NCI-H82 treated with DMSO at 0.1 percent for 48 hours (cell line): ENCODE measurements around the gene SV2C.
"Not testable (repeated sequence)": the region's sequence is repeated elsewhere in the genome, so short reads cannot be mapped to it uniquely, and the experiment has no call there.

Source experiments
- DNase-seq: peaks from one replicate; lab custom pipeline; 2025; ENCODE audit not compliant: unreplicated experiment; lab: John Stamatoyannopoulos, UW

SV2C gene

DNA sequence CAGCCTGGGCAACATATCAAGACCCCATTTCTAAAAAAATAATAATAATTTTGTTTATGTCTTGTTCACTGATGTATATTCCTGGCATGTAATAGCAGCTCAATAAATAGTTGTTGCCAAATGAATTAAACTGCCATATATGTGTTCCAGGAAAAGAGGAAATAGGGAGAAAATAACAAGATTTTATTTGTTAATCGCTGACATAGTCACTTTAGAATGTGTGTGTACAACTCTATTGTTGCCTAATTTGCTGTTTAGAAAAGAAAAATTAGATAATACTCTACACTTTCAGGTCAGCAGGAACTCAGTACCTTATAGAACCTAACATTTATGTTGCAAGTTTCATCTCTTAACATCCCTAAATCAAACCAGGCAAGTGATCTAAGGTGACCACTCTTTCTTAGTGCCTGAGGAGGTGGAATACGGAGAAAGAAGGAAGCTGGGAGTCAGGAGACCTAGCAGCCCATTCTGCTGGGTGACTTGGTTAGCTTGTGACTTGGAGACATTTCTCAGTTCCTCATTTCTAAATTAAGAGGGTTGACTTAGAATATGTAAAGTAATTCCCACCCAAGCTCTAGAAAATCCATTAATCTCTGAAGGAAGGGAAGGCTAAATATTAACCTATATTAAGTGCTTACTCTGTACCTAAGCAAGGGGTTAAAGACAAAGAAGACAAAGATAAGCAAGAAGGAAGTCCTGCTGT is 209.6 kb downstream of the SV2C start:
- no peak for DNase-seq

DNA sequence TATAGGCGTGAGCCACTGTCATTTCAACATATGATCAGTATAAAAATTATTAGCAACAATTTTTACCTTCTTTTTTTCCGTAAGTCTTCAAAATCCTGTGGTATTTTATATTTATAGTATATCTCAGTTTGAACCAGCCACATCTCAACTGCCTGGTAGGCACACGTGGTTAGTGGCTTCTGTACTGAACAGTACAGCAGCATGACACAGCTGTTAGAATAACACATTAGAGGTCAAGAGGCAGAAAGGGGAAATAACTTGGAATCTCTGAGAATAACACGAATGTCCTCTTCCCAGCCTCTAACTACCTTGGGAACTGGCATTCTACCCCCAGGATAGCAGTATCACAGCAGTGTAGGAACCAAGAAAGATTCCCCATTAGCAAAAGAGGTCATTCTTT is 211.4 kb downstream of the SV2C start:
- DNase-seq, result no peak

DNA sequence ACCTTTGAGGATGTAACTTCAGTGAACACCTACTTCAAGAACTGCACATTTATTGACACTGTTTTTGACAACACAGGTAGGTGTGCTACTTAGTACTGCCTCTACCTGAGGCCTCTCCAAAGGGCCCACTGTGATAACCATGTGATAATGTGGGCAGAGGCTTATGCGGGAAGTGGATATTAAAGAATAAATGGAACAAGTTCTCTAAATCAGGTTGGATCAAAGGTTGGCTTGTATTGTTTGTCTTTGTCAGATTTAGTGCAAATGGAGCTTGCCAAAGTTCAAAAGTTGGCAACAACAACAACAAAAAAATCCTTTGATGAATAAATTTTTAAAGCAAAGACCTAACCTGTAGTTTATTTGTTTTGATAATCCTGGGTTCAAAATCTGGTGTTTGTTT is 215.7 kb downstream of the SV2C start:
- DNase-seq, result no peak

DNA sequence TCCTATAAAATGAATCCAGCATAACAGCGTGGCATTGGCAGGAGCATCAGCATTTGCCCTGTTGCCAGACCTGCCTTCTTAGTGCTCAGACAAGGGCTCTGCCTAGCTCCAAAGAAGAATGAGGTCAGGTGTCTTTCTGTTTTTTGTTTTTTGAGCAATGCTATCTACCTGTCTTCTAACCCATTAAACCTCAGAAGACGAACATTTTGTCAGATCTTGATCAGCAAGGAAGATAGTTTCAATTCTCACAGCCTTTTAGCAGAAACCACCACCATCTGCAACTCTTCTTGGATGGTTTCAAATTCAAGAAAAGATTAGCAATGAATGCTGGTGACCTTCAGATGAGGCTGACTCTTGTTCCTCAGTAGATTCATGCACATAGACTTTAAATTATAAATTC is 216.4 kb downstream of the SV2C start:
- no peak for DNase-seq

DNA sequence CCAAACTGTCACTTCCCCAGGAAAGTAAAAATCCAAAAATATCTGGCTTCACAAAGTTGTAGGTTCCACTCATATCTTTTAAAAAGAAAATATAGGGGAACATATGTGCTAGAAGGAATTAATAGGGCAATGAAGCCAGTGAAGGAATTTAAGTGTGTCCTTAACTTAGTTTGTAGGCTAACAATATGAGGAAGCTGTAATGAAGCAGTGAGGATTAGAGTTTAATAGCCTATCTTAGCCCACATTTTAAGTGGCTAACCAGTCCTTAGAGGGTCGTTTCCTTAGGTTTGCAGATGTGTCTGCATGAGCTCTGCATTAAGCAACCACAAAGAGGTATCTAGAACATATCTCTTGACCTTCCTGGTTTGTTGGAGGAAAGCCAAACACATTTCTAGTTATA is 218.7 kb downstream of the SV2C start:
- not testable (repeated sequence) for DNase-seq

DNA sequence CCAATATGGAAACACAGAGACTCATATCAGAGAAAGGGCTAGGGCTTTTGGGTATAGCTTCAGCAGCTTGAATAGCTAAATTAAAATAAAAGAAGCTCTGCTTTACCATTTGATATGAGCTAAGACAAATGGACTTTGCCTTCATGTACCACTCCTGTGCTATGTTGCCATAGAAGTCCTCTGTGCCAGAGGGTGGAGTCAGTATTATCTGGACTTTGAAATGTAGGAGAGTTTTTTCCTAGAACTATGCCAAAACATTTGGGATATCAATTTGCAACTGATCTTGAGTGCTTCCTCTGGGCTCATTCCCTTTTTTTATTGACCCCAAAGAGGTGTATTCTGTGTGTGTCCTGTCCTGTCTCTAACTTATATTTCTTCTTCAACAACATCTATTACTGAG is 219.5 kb downstream of the SV2C start:
- not testable (repeated sequence) for DNase-seq

DNA sequence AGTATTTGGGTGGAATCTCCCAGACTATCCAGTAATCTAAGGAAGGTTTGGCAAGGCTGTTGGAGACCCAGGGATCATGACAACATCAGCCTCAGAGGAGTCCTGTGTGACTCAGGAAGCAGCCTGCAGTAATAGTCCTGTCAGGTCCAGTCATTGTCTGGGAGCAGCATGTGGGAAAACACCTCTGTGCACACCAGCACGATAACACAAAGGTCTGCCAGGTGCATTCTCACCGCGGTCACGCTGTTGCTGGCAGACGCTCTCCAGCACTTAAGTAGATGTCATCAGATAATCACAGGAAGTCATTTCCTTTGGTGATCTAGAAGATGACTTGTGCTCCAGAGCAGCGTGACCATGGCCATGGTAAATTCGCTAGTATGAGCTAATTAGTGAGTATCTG is 220.7 kb downstream of the SV2C start:
- DNase-seq, result no peak

DNA sequence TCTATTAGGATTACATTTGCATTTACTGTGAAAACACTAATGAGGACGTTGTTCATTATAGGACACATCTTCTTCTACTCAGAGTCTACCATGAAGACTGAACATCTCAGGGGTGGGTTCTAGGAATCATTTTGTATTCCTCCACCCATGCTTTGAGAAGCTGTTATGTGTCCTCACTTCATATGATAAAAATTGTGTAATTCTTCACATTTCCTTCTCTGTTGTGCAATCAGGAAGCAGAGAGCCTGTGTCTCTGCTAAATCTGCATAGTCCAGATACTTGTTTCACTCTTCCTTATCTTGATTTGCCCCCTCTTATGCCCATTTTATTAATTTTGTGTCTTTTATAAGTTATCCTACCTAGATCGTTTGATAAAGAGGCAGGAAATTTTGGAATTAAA is 222.1 kb downstream of the SV2C start:
- no peak for DNase-seq

DNA sequence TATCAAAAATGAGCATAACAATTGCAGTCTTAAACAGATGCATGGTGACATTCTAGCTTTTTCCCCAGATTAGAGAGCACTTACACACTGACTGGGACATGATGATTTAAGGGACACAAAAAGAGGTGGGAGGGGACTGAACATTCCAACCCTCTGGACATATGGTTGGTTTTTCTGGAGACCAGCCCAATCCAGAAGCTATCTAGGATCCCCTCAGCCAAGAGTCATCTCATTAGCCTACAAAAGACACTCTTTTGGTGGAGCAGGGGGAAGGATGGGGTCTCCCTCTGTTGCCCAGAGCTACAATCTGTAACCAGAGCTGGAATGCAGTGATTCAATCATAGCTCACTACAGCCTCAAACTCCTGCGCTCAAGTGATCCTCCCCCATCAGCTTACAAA is 222.6 kb downstream of the SV2C start:
- no peak for DNase-seq

DNA sequence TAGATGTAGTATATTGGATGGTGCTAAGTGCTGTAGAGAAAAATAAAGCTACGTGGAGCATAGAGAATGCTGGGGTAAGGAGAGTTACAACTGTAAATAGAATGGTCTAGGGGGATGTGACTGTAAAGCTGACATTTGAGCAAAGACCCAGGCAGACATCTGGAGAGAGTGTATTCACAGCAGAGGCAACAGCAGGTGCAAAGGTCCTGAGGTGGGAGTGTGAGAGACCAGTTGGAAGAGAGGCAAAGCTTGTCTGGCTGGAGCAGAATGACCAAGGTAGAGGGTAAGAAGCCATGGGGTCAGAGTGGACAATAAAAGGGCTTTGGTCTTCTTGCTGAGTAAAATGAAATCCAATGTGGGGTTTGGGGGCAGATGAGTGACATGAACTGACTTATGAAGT is 227.0 kb downstream of the SV2C start:
- no peak for DNase-seq

DNA sequence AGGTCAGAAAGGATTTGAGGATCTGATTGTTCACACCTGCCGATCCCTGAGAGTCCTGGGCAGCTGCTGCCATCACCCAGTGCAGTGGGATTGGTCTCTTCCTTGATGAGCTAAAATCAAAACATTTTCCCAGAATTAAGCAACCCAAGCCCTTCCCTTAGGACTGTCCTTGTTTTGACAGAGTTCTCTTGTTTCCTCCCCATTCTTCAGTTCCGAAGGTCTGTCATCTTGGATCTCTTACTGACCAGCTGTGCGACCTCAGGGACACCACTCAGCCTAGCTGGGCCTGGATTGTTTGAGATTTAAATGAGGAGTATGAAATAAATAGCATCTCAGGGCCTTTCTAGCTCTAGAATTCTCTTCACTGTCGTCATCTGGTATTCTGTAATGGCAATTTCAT is 229.6 kb downstream of the SV2C start:
- no peak for DNase-seq

DNA sequence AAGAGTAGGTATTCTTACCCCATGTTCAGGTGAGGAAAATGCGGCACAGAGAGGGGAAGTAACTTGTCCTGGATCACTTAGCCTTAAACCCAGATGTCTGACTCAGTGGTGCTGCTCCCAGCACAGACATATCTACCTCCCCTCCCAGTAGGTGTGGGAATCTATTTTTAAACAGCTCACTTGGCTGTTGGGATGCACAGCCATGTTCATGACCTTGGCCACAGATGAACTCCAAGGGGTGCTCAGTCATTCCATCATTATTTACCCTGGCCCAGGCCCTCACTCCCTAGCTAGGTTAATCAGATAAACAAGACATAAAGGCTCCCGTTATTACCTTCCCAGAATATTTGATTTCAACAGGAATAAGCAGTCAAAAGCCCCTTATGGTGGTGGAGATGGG is 231.5 kb downstream of the SV2C start:
- no peak for DNase-seq

DNA sequence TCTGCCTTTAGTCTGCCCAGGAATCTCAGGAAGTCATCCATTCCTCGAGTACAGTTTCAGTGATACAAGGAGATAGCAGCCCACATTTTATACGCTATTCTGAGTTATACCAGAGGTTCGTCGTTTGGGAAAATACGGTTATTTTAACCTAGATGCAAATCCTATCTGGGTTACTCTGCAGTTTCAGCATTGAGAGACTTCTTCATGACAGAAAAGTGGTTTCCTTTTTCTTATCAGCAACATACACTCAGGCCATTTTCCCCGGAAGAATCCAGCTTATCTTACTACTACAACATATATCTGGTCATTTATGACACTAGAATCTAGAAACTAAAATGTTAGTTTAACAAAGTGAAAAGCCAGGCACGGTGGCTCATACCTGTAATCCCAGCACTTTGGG is 236.5 kb downstream of the SV2C start:
- DNase-seq, result no peak

DNA sequence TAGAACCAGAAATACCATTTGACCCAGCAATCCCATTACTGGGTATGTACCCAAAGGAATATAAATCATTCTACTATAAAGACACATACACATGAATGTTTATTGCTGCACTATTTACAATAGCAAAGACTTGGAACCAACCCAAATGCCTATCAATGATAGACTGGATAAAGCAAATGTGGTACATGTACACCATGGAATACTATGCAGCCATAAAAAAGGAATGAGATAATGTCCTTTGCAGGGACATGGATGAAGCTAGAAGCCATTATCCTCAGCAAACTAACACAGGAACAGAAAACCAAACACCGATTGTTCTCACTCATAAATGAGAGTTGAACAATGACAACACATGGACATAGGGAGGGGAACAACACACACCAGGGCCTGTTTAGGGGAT is 240.3 kb downstream of the SV2C start:
- DNase-seq, result not testable (repeated sequence)

DNA sequence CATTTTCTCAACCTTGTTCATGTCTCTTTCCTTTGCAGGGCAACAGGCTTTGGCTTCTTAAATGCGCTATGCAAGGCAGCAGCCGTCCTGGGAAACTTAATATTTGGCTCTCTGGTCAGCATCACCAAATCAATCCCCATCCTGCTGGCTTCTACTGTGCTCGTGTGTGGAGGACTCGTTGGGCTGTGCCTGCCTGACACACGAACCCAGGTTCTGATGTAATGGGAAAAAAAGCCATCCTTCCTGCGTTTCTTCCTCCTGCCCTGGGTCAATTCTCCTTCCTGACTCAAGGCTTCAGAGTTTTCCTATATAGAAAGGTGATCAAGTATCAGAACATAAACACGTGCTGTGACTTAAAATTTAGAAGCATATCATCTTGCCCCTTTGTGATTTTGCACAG is 242.1 kb downstream of the SV2C start:
- DNase-seq, result no peak

DNA sequence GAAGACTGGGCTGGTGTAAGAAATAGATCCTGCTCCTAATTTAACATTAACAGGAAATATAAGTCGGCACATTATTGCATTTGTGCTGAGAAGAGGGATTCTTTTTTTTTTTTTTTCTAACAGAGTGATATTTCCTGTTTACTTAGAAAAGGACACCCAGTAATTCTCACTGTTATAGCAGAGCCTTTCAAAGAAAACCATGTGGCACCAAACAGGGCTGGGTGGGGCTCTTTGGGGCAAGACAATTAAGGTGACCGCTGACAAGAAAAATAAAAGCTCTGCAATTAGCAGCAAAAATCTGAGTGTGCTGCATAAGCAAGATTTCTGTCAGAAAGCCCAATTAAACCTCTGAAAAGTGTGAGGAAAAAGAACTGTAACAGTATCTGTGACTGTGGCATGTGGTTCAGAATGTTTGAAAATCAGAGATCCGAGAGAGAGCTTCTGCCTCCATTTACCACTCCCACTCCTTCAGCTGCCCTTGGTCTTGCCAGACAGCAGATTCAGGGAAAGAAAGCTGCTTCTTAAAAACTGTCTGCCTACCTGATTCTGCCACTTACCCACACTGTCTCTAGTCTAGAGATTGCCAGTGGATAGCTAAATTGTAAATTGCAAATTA is 242.8 kb downstream of the SV2C start:
- DNase-seq, result no peak

DNA sequence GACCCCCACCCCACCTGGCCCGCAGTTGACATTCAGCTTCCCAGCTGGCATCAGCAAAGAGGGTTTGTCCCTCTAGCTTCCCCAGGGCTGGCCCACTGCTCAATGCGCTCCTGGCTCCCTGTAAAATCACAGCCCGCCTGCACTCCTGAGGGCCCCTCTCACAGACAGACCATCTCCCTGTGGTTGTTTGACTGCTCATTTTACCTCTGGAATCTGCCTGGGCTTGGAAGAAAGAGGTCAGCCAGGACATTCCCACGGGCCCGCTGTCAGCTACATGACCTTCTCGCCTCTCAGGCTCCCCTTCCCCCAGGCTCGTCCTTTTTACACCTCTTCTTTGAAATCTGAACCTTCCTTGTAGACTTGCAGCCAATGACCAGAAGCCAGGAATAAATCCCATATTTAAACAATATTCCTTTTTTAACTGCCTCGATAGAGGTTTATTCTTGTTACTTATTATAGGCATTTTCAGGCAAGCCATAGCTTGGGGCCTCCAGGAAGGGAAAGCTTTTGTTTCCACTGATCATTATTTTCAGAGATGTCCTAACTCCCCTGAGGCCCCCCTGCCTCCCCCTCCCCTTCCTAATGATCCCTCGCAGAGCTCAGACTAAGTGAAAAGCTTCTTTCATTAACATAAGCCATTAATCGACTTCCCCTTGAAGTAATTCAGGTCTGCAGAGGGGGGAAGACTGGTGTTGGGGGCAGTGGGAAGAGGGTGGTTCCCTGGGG is 243.6 kb downstream of the SV2C start:
- peak; percentile 75 for DNase-seq

DNA sequence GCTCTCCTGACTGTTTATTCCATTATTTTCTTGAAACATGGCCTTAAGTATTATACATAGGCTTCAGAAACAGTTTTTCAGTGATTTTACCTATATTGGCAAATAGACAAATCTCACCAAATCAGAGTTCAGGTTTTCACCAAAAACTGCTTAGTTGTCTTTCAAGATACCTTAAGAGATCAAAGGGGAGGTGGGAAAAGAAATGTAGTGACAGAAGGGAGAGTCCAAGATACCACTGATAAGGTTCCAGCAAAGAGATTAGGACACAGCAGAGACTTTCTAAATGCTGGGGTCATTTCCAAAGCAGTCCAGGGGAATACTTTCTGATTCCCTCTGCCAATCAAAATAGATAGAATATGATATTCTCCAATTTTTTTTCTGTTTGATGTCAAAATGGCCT is 246.2 kb downstream of the SV2C start:
- DNase-seq, result peak; percentile 19

DNA sequence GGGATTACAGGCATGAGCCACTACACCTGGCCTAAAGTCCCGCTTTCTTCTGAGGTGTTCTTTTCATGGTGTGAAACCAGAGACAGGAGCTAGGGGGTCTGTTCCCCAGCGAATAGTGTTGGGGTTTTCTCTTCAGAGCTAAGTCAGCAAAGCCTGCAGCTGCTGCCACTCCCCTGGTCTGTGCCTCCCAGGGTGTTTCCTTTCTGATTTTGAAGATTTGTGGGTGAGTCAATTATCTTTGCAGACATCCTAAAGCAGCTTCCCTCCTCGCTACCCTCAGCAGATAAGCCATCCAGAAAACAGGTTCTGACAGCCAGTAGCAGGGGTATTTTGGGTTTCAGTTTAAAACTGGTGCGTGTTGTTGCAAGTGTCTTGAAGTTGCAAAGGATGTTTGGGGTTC is 247.9 kb downstream of the SV2C start:
- DNase-seq, result no peak

DNA sequence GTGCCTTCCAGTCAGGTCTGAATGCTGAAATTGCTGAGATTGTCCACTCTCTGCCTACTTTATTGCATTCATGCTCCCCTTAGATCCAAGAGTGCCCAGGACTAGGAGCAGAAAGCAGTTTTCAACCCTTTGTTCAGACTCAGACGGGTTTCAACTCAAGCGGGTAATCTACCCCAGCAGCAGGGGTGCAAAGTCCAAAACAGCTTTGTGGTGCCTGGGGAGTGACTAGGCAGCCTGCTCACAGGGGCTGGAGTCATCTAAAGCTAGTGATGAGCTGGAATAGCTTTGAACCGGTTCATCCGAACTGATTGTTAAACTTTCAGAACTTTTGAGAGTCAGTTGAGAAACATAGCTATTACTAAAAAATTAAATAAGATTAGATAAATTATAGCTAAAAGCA is 248.9 kb downstream of the SV2C start:
- DNase-seq, result no peak

DNA sequence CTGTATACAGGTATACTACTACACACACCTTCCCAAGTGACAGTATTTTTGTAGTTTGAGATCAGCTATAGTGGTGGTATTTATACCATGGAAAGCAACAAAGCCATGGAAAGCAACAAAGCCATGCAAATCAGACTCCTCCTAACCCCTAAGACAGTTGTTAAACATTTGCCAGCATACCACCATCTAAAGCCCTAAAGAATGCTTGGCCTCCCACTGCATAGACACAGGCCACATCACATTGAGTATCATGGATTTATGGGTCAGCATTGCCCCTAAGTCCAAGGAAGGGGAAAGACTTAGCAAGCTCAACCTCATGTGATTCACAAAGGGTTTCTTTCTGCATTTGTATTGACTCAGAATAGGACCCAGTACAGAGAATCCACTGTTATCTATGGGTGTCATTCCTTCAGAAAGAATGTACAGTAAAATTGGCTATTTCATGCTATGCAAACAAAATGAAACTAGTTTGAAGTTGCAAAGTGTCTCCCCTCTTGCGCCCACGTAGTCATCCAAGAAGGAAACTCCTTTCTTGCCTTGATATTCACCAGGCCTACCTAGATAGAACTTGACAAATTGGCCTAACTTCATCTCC is 249.5 kb downstream of the SV2C start:
- no peak for DNase-seq

DNA sequence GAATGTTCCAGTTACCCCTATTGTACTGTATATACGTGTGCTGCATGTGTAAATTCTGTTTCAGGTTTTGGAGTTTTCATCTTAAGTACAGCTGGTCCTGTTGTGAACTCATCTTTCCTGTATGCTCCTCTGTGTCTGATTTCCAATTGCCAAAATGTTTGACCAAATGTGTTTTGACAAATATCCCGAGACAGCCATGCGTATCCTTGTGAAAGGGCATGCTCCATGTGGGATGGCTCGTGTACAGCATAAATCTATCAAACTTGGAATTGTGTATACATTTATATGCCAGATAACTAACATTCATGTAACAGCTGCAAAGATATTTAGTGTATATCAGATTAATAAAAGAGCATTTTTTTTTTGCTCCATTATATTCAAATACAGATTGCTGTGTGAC is 250.4 kb downstream of the SV2C start:
- DNase-seq, result no peak
